ENCODE measurements around the gene MX1.

Gene MX1

GRCh38 chr21:41393876-41394465, 32.1 kb upstream of the MX1 start:
- H3K4me2 ChIP-seq (ENCODE audit: low read length), result no peak overlapping the region
- H3K79me2 ChIP-seq (ENCODE audit: control insufficient read depth, low read length), result no peaks in the 10 kb centered on the region
- no peak overlapping the region for H3K4me3 ChIP-seq (ENCODE audit: low read length)
- no peak for TF ChIP-seq EZH2phosphoT487 (IDR thresholded peaks at IDR 0.05; ENCODE audit: borderline replicate concordance, low read length)
- no peak for TF ChIP-seq CTCF (IDR thresholded peaks at IDR 0.05; ENCODE audit: low read depth, low read length, poor library complexity, severe bottlenecking)
- H3K27ac ChIP-seq (ENCODE audit: low read depth, low read length), result no peak overlapping the region
- no peaks in the 10 kb centered on the region for H3K36me3 ChIP-seq (ENCODE audit: control insufficient read depth, low read length)
- no peaks in the 10 kb centered on the region for H3K4me1 ChIP-seq (ENCODE audit: control insufficient read depth, low read length)
- H3K9me3 ChIP-seq (ENCODE audit: control insufficient read depth, insufficient read depth, low read length), result no peaks in the 10 kb centered on the region
- H3K27me3 ChIP-seq (ENCODE audit: control insufficient read depth, low read length), result no peaks in the 10 kb centered on the region
- no peaks in the 10 kb centered on the region for H3K9me2 ChIP-seq (replicated peaks; ENCODE audit: control insufficient read depth, low read length)
- no peaks in the 10 kb centered on the region for H4K20me1 ChIP-seq (ENCODE audit: control insufficient read depth, insufficient read depth, low read depth, low read length)
- no peaks in the 10 kb centered on the region for H3F3A ChIP-seq (ENCODE audit: control insufficient read depth, insufficient read depth)

GRCh38 chr21:41396558-41397075, 29.4 kb upstream of the MX1 start:
- Histone ChIP-seq H3K79me2 (ENCODE audit: control insufficient read depth, low read length) (no peaks in the 10 kb centered on the region), H3K27me3 (ENCODE audit: control insufficient read depth, low read length) (no peaks in the 10 kb centered on the region), H3K27ac (ENCODE audit: low read depth, low read length) (no peak overlapping the region), H3K4me1 (ENCODE audit: control insufficient read depth, low read length) (no peaks in the 10 kb centered on the region), H3K4me2 (ENCODE audit: low read length) (no peak overlapping the region), H3K36me3 (ENCODE audit: control insufficient read depth, low read length) (no peaks in the 10 kb centered on the region), H3K9me2 (replicated peaks; ENCODE audit: control insufficient read depth, low read length) (no peaks in the 10 kb centered on the region), H3F3A (ENCODE audit: control insufficient read depth, insufficient read depth) (no peaks in the 10 kb centered on the region), H3K4me3 (ENCODE audit: low read length) (no peak overlapping the region), H3K9me3 (ENCODE audit: control insufficient read depth, insufficient read depth, low read length) (no peaks in the 10 kb centered on the region), H4K20me1 (ENCODE audit: control insufficient read depth, insufficient read depth, low read depth, low read length) (no peaks in the 10 kb centered on the region)
- TF ChIP-seq CTCF (IDR thresholded peaks at IDR 0.05; ENCODE audit: low read depth, low read length, poor library complexity, severe bottlenecking) (no peak), EZH2phosphoT487 (IDR thresholded peaks at IDR 0.05; ENCODE audit: borderline replicate concordance, low read length) (no peak)

- H3K9me3 ChIP-seq (ENCODE audit: control insufficient read depth, insufficient read depth, low read length), result no peaks in the 10 kb centered on the region
- no peak overlapping the region for H3K4me3 ChIP-seq (ENCODE audit: low read length)
- H3F3A ChIP-seq (ENCODE audit: control insufficient read depth, insufficient read depth), result no peaks in the 10 kb centered on the region
- no peaks in the 10 kb centered on the region for H4K20me1 ChIP-seq (ENCODE audit: control insufficient read depth, insufficient read depth, low read depth, low read length)
- H3K36me3 ChIP-seq (ENCODE audit: control insufficient read depth, low read length), result no peaks in the 10 kb centered on the region
- H3K27ac ChIP-seq (ENCODE audit: low read depth, low read length), result no peak overlapping the region
- H3K27me3 ChIP-seq (ENCODE audit: control insufficient read depth, low read length), result no peaks in the 10 kb centered on the region
- H3K9me2 ChIP-seq (replicated peaks; ENCODE audit: control insufficient read depth, low read length), result no peaks in the 10 kb centered on the region
- TF ChIP-seq EZH2phosphoT487 (IDR thresholded peaks at IDR 0.05; ENCODE audit: borderline replicate concordance, low read length), result no peak
- no peak for TF ChIP-seq CTCF (IDR thresholded peaks at IDR 0.05; ENCODE audit: low read depth, low read length, poor library complexity, severe bottlenecking)
- H3K4me2 ChIP-seq (ENCODE audit: low read length), result no peak overlapping the region
- no peaks in the 10 kb centered on the region for H3K4me1 ChIP-seq (ENCODE audit: control insufficient read depth, low read length)
- H3K79me2 ChIP-seq (ENCODE audit: control insufficient read depth, low read length), result no peaks in the 10 kb centered on the region
These were observed 28.6 kb upstream of the MX1 start for GRCh38 chr21:41397471-41397891.

Measured in DOHH2 (cell line).